ENCODE results near the gene OPN1SW.

GRCh38 chr7:128737441-128737840 is 38.2 kb downstream of the OPN1SW start:
- TF ChIP-seq YY1 (IDR thresholded peaks at IDR 0.05; ENCODE audit: insufficient read depth, insufficient read length): no peak
- no peak for TF ChIP-seq ZNF274 (IDR thresholded peaks at IDR 0.05; ENCODE audit: low read depth, low read length)
- TF ChIP-seq SUZ12 (IDR thresholded peaks at IDR 0.05; ENCODE audit: extremely low read depth, insufficient read depth, insufficient read length): no peak

All from NT2/D1 (cell line).